GM19239 (cell line): Measurements from ENCODE around the gene SDR39U1.

Source experiments
- DNase-seq: peaks from one replicate; pipeline ENCODE4 v3.0.0; 2011; ENCODE audit warnings: low spot score; ENCODE audit not compliant: insufficient read length
- FAIRE-seq: peaks from 2 replicates; lab custom pipeline; 2011; peaks lifted over from hg19 to GRCh38; lab: Jason Lieb, UNC

Gene SDR39U1

DNA sequence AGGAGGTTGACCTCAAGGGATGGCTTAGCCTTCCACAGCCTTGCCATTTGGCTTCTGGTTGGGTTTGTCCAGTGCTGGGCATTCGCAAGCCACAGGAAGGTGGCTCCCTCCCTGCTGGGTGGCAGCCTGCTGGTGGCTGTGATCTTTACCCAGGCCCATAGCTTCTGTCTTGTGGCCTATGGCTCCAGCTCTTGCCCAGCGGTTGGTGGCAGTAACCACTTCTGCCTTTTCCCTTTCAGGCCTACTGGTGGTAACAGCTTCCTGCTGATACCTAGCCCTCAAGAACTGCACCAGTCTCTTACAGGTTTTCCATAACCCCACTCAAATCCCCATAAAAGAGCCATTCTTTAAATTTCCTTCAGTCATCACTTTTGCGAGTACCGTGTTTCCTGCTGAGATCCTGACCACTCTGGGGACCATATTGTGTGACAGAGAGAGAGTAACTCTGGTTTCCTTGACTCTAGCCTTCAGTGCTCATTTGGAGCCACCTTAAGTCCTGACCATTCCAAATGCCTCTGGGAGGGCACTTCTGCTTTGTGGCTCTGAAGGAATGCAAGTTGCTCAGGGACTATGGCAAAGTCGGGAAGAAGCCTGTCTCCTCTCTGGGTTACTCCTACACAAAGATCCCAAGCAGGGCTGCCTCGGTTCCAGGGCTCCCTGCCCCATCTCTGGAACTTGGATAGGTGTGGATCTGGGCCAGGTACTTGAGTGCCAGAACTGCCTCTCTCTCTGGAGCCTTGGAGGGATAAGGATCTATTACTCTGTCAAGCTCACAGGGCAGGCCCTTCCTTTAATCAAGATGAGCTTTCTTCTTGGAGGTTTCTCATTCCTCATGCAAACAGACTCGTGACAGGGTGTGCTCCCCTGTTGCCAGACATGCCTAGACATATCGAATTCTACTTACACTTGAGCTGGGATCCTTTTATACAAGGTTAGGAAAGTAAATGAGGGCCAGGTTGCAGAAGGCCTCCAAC is 46.7 kb downstream of the SDR39U1 start:
- FAIRE-seq (no peak), DNase-seq (no peak)

DNA sequence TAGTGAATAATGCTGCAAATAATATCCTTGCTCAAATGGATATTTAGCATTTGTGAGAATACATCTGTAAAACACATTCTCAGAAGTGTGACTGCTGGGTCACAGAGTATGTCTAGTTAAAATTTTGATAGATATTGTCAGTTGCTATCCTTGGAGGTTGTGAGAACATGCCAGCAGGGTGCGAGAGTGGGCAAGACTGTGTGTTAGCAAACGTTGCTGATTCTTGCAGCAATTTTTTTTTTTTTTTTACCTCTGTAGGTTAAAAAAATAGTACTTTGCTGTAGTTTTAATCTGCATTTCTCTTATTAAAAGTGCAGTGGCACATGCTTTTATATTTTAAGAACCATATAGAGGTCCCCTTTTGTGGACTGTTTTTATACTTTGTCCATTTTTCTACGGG is 48.3 kb downstream of the SDR39U1 start:
- no peak for DNase-seq
- no peak for FAIRE-seq

GRCh38 chr14:24392325-24393091 is 50.1 kb downstream of the SDR39U1 start:
- FAIRE-seq (no peak), DNase-seq (no peak)

GRCh38 chr14:24390701-24391468 is 51.7 kb downstream of the SDR39U1 start:
- FAIRE-seq (no peak), DNase-seq (no peak)
